CD14-positive monocyte (primary cell): Measurements from ENCODE around the gene PIAS1. TPM values are rescaled to one million over a fixed set of nuclear protein-coding genes. Genes with fewer than 3 reads are reported as not detected.
A peak's percentile ranks its signal among the peaks of the same experiment; 100 is the strongest.

Experiments
- DNase-seq, 3 donors: peaks; one replicate each; pipeline ENCODE4 v3.0.0-alpha.2; 2011 to 2022
- H2AFZ ChIP-seq: 2 replicates; pipeline ENCODE4 v1.6.0; 2012; ENCODE audit warnings: mild to moderate bottlenecking, low read depth, low read length, inconsistent platforms; ENCODE audit not compliant: insufficient read depth, poor library complexity, severe bottlenecking
- H3K27ac ChIP-seq, 2 donors: 1 replicate in 1 of 2; 2 replicates in 1 of 2; pipeline ENCODE4 v1.5.1; 2012 to 2013; ENCODE audit warnings: low read length in 2 of 2, control low read depth in 1 of 2, inconsistent platforms in 1 of 2, low read depth in 1 of 2, mild to moderate bottlenecking in 1 of 2
- H3K27me3 ChIP-seq, 2 donors: one replicate each; pipeline versions ENCODE4 v1.6.0 to v1.6.1; 2011 to 2013; ENCODE audit warnings: low read length in 2 of 2; ENCODE audit not compliant: control insufficient read depth in 2 of 2, insufficient read depth in 2 of 2
- H3K36me3 ChIP-seq, 2 donors: replicated peaks in 1 of 2; 1 replicate in 1 of 2; 2 replicates in 1 of 2; pipeline versions ENCODE4 v1.5.1 to v1.6.1; 2012 to 2013; ENCODE audit warnings: low read length in 2 of 2, control low read depth in 1 of 2, inconsistent platforms in 1 of 2, mild to moderate bottlenecking in 1 of 2; ENCODE audit not compliant: insufficient read depth in 2 of 2, control insufficient read depth in 1 of 2
- H3K4me1 ChIP-seq, 2 donors: 1 replicate in 1 of 2; 2 replicates in 1 of 2; pipeline versions ENCODE4 v1.5.1 to v1.6.1; 2012 to 2013; ENCODE audit warnings: low read length in 2 of 2, control low read depth in 1 of 2, inconsistent platforms in 1 of 2, mild to moderate bottlenecking in 1 of 2, moderate library complexity in 1 of 2; ENCODE audit not compliant: insufficient read depth in 2 of 2, control insufficient read depth in 1 of 2
- H3K4me2 ChIP-seq: replicated peaks from 2 replicates; pipeline ENCODE3; 2012; ENCODE audit warnings: low read length, moderate library complexity, mild to moderate bottlenecking; ENCODE audit not compliant: poor library complexity, severe bottlenecking; ENCODE audit errors: extremely low read depth
- H3K4me3 ChIP-seq, 3 experiments: fragments of 200-600 bp in 1 of 3; sonication (generic) in 1 of 3; replicated peaks in 1 of 3; 1 replicate in 2 of 3; 2 replicates in 1 of 3; pipeline ENCODE4 v1.5.1; 2011 to 2013; ENCODE audit warnings: low read length in 3 of 3, mild to moderate bottlenecking in 3 of 3, control low read depth in 2 of 3, low read depth in 2 of 3, inconsistent platforms in 1 of 3, moderate library complexity in 1 of 3
- H3K79me2 ChIP-seq: 2 replicates; pipeline ENCODE4 v1.6.0; 2012; ENCODE audit warnings: mild to moderate bottlenecking, control low read depth, inconsistent platforms, low read length, moderate library complexity; ENCODE audit not compliant: insufficient read depth
- H3K9ac ChIP-seq: 2 replicates; pipeline ENCODE4 v1.6.0; 2017; ENCODE audit warnings: low read length, mild to moderate bottlenecking; ENCODE audit not compliant: insufficient read depth, poor library complexity, severe bottlenecking
- H3K9me3 ChIP-seq, 2 donors: replicated peaks in 1 of 2; 1 replicate in 1 of 2; 2 replicates in 1 of 2; pipeline versions ENCODE4 v1.5.1 to v1.6.1; 2012 to 2013; ENCODE audit warnings: low read length in 2 of 2, control low read depth in 1 of 2; ENCODE audit not compliant: control insufficient read depth in 1 of 2, insufficient read depth in 1 of 2
- H4K20me1 ChIP-seq: 2 replicates; pipeline ENCODE4 v1.6.0; 2012; ENCODE audit warnings: mild to moderate bottlenecking, low read length, control low read depth, moderate library complexity; ENCODE audit not compliant: insufficient read depth
- H3K27ac Mint-ChIP-seq, 7 donors: one replicate each; pipeline ENCODE4 v1.8.0; 2020; ENCODE audit warnings: mild to moderate bottlenecking in 7 of 7, mixed read lengths in 7 of 7, moderate library complexity in 6 of 7, inconsistent platforms in 2 of 7
- H3K27me3 Mint-ChIP-seq, 3 donors: one replicate each; pipeline ENCODE4 v1.8.0; 2021 to 2022; ENCODE audit warnings: low read depth in 3 of 3, mild to moderate bottlenecking in 3 of 3, mixed read lengths in 3 of 3, moderate library complexity in 3 of 3, inconsistent platforms in 1 of 3
- H3K36me3 Mint-ChIP-seq, 2 donors: one replicate each; pipeline ENCODE4 v1.8.0; 2020; ENCODE audit warnings: mixed read lengths in 2 of 2, inconsistent platforms in 1 of 2, mild to moderate bottlenecking in 1 of 2
- H3K4me1 Mint-ChIP-seq: one replicate; pipeline ENCODE4 v1.8.0; 2020; ENCODE audit warnings: mild to moderate bottlenecking, mixed read lengths
- H3K4me3 Mint-ChIP-seq, 2 donors: one replicate each; pipeline ENCODE4 v1.8.0; 2020; ENCODE audit warnings: mild to moderate bottlenecking in 2 of 2, mixed read lengths in 2 of 2, moderate library complexity in 1 of 2
- H3K9me3 Mint-ChIP-seq, 7 donors: one replicate each; pipeline ENCODE4 v1.8.0; 2020 to 2022; ENCODE audit warnings: mixed read lengths in 7 of 7, mild to moderate bottlenecking in 6 of 7, moderate library complexity in 6 of 7, inconsistent platforms in 2 of 7
- WGBS: methylation state at CpG from one replicate; pipeline ENCODE4 v1.1.5; 2013; ENCODE audit warnings: missing lambda C conversion rate; ENCODE audit not compliant: insufficient coverage; 5-methylcytosine and 5-hydroxymethylcytosine counted together
- intact Hi-C, 2 donors: fragments of 100-400 bp; cut with micrococcal nuclease; formaldehyde crosslinking; loops; one replicate each; pipeline versions ENCODE4 v1.15.0 to v1.15.1; 2023
- polyA plus RNA-seq, 3 donors: library from polyadenylated mRNA; depleted of rRNA in 1 of 3; unstranded in 2 of 3; stranded (reverse) in 1 of 3; fragments of 300-500 nt in 2 of 3; fragments of >200 nt in 1 of 3; fragmentation: Illumina TruSeq in 2 of 3; gene quantifications; 1 replicate in 2 of 3; 2 replicates in 1 of 3; pipeline ENCODE4 v1.2.3, GENCODE V29; 2012 to 2021
- TF ChIP-seq, protein P1 (sequence below): fragments of 200-600 bp; IDR thresholded peaks from one replicate; pipeline ENCODE4 v1.8.0; 2022; ENCODE audit warnings: antibody characterized with exemption, mild to moderate bottlenecking

The PIAS1 gene
- polyA plus RNA-seq, 3 donors, result 47.3 to 109 (median 89.8) TPM

DNA sequence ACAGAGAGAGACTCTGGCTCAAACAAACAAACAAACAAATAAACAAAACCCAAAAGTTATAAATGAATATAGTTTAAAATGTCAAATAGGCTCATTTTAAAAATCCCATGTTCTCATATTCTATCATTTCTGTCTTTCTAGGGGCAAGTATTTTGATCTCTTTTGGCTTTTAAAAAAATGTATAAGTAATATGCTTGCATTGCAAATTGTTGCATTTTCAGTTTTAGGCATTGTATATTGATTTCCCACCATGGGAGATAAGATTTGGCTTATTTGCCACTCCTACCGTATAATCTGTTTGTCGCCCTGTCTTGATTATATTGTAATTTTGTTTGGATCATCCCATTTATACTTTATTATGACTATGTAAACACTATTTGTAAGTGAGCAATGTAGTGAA lies 70.6 kb downstream of the PIAS1 start:
- intact Hi-C loops, result no loop called here
- no peak for DNase-seq
- no peaks in the 10 kb centered on the region for H3K27me3 Mint-ChIP-seq
- H3K9me3 ChIP-seq, result no peaks in the 10 kb centered on the region
- H3K36me3 ChIP-seq, result peaks cover 9 to 56% of the 10 kb centered on the region in 2 donors
- TF ChIP-seq, protein P1, sequence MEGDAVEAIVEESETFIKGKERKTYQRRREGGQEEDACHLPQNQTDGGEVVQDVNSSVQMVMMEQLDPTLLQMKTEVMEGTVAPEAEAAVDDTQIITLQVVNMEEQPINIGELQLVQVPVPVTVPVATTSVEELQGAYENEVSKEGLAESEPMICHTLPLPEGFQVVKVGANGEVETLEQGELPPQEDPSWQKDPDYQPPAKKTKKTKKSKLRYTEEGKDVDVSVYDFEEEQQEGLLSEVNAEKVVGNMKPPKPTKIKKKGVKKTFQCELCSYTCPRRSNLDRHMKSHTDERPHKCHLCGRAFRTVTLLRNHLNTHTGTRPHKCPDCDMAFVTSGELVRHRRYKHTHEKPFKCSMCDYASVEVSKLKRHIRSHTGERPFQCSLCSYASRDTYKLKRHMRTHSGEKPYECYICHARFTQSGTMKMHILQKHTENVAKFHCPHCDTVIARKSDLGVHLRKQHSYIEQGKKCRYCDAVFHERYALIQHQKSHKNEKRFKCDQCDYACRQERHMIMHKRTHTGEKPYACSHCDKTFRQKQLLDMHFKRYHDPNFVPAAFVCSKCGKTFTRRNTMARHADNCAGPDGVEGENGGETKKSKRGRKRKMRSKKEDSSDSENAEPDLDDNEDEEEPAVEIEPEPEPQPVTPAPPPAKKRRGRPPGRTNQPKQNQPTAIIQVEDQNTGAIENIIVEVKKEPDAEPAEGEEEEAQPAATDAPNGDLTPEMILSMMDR, result no peak
- WGBS, result no CpG with 5 or more reads among the region's 2 CpGs
- H4K20me1 ChIP-seq, result peaks cover 99% of the 10 kb centered on the region
- H2AFZ ChIP-seq, result no peak overlapping the region
- H3K4me3 Mint-ChIP-seq, result no peak overlapping the region
- H3K9ac ChIP-seq, result no peak overlapping the region
- H3K79me2 ChIP-seq, result peaks cover 100% of the 10 kb centered on the region
- no peak overlapping the region for H3K27ac ChIP-seq
- peaks cover 3% of the 10 kb centered on the region in 2 donors for H3K4me1 ChIP-seq
- H3K27ac Mint-ChIP-seq, result peak overlapping the region in 1 of 7 donors; percentile 26
- no peaks in the 10 kb centered on the region for H3K27me3 ChIP-seq
- no peak overlapping the region for H3K4me3 ChIP-seq
- H3K9me3 Mint-ChIP-seq, result peaks cover 0 to 4% (median 0%) of the 10 kb centered on the region in 7 donors
- H3K4me2 ChIP-seq, result no peak overlapping the region
- H3K36me3 Mint-ChIP-seq, result peaks cover 39 to 53% of the 10 kb centered on the region in 2 donors
- peaks cover 16% of the 10 kb centered on the region for H3K4me1 Mint-ChIP-seq

DNA sequence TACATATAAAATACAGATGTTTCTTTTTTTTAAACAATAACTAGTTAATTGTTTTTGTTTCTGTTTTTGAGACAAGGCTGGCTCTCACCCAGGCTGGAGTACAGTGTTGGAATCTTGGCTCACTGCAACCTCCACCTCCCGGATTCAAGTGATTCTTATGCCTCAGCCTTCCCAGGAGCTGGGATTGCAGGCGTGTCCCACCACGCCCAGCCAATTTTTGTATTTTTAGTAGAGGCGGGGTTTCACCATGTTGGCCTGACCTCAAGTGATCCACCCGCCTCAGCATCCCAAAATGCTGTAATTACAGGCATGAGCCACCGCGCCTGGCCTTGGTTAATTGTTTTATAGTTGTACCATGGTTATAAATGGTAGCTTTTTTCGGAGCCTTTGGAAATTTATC lies 72.3 kb downstream of the PIAS1 start:
- peaks cover 0 to 3% (median 0%) of the 10 kb centered on the region in 7 donors for H3K9me3 Mint-ChIP-seq
- Histone ChIP-seq H3K4me3 (no peak overlapping the region), H3K4me1 (peaks cover 3% of the 10 kb centered on the region in 2 donors), H3K27ac (peak overlapping the region in 1 of 2 donors; percentile 18), H3K9ac (no peak overlapping the region), H3K4me2 (no peak overlapping the region), H4K20me1 (peaks cover 99% of the 10 kb centered on the region), H3K27me3 (no peaks in the 10 kb centered on the region), H3K36me3 (peaks cover 9 to 50% of the 10 kb centered on the region in 2 donors), H3K79me2 (peaks cover 100% of the 10 kb centered on the region), H2AFZ (no peak overlapping the region), H3K9me3 (no peaks in the 10 kb centered on the region)
- peaks cover 31 to 40% of the 10 kb centered on the region in 2 donors for H3K36me3 Mint-ChIP-seq
- intact Hi-C loops, result no loop called here
- TF ChIP-seq, protein P1, result no peak
- H3K27me3 Mint-ChIP-seq, result no peaks in the 10 kb centered on the region
- 100% methylated on average over 2 of the region's 8 CpGs for WGBS
- DNase-seq, result no peak
- H3K4me3 Mint-ChIP-seq, result no peak overlapping the region
- no peak overlapping the region for H3K27ac Mint-ChIP-seq
- peaks cover 16% of the 10 kb centered on the region for H3K4me1 Mint-ChIP-seq
